GM23338 (cell line): ENCODE data around the gene SVIL. TPM values are rescaled to one million over a fixed set of nuclear protein-coding genes. Genes with fewer than 3 reads are reported as not detected.

ENCODE experiments used
- EZH2 ChIP-seq: fragments of 200-600 bp; sonication (generic); IDR thresholded peaks from one replicate; pipeline ENCODE4 v1.8.0; 2017; ENCODE audit warnings: antibody characterized with exemption, mild to moderate bottlenecking, low read depth; ENCODE audit not compliant: unreplicated experiment
- EZH2phosphoT487 ChIP-seq: fragments of 200-600 bp; sonication (generic); IDR thresholded peaks from one replicate; pipeline ENCODE4 v1.8.1; 2018; ENCODE audit warnings: antibody characterized with exemption; ENCODE audit not compliant: unreplicated experiment
- JUNB ChIP-seq: IDR thresholded peaks from one replicate; pipeline ENCODE4 v1.6.1; 2016; ENCODE audit warnings: antibody characterized with exemption; ENCODE audit not compliant: unreplicated experiment
- STAT1 ChIP-seq: IDR thresholded peaks from one replicate; pipeline ENCODE4 v1.6.1; 2016; ENCODE audit warnings: antibody characterized with exemption; ENCODE audit not compliant: unreplicated experiment
- ZNF331 ChIP-seq: fragments of 250-450 bp; sonication (Bioruptor Pico); IDR thresholded peaks from 2 replicates; pipeline ENCODE4 v1.5.0; 2020; ENCODE audit warnings: low read depth, mild to moderate bottlenecking, moderate library complexity
- polyA plus RNA-seq: library from polyadenylated mRNA; unstranded; fragments of >200 nt; fragmentation: Nextera tagmentation; extraction: Ambion mirVana; gene quantifications from 2 replicates; pipeline ENCODE4 v1.2.1, GENCODE V29; 2016
- total RNA-seq: library from RNA; depleted of rRNA; stranded (reverse); fragments of >200 nt; shearing (Covaris generic); gene quantifications from 2 replicates; pipeline ENCODE4 v1.2.3, GENCODE V29; 2014
- TF ChIP-seq, protein P1 (sequence below): fragments of 250-450 bp; sonication (Bioruptor Pico); IDR thresholded peaks from 2 replicates; pipeline ENCODE4 v1.5.0; 2020; ENCODE audit warnings: mild to moderate bottlenecking, moderate library complexity
- TF ChIP-seq, protein P2 (sequence below), 2 experiments: fragments of 200-600 bp in 1 of 2; sonication (generic) in 1 of 2; conservative IDR thresholded peaks; 2 replicates each; pipeline versions ENCODE4 v1.5.1 to v1.6.1; 2016 to 2017; ENCODE audit warnings: antibody characterized with exemption in 2 of 2, low read depth in 2 of 2, mild to moderate bottlenecking in 2 of 2, moderate library complexity in 1 of 2
- TF ChIP-seq, protein P3 (sequence below): IDR thresholded peaks from one replicate; pipeline ENCODE4 v1.6.1; 2018; ENCODE audit warnings: antibody characterized with exemption; ENCODE audit not compliant: unreplicated experiment

The SVIL gene
- total and polyA plus RNA-seq, 2 experiments from 2014 or later, result 8.8 to 34.9 TPM

- TF ChIP-seq, protein P1, sequence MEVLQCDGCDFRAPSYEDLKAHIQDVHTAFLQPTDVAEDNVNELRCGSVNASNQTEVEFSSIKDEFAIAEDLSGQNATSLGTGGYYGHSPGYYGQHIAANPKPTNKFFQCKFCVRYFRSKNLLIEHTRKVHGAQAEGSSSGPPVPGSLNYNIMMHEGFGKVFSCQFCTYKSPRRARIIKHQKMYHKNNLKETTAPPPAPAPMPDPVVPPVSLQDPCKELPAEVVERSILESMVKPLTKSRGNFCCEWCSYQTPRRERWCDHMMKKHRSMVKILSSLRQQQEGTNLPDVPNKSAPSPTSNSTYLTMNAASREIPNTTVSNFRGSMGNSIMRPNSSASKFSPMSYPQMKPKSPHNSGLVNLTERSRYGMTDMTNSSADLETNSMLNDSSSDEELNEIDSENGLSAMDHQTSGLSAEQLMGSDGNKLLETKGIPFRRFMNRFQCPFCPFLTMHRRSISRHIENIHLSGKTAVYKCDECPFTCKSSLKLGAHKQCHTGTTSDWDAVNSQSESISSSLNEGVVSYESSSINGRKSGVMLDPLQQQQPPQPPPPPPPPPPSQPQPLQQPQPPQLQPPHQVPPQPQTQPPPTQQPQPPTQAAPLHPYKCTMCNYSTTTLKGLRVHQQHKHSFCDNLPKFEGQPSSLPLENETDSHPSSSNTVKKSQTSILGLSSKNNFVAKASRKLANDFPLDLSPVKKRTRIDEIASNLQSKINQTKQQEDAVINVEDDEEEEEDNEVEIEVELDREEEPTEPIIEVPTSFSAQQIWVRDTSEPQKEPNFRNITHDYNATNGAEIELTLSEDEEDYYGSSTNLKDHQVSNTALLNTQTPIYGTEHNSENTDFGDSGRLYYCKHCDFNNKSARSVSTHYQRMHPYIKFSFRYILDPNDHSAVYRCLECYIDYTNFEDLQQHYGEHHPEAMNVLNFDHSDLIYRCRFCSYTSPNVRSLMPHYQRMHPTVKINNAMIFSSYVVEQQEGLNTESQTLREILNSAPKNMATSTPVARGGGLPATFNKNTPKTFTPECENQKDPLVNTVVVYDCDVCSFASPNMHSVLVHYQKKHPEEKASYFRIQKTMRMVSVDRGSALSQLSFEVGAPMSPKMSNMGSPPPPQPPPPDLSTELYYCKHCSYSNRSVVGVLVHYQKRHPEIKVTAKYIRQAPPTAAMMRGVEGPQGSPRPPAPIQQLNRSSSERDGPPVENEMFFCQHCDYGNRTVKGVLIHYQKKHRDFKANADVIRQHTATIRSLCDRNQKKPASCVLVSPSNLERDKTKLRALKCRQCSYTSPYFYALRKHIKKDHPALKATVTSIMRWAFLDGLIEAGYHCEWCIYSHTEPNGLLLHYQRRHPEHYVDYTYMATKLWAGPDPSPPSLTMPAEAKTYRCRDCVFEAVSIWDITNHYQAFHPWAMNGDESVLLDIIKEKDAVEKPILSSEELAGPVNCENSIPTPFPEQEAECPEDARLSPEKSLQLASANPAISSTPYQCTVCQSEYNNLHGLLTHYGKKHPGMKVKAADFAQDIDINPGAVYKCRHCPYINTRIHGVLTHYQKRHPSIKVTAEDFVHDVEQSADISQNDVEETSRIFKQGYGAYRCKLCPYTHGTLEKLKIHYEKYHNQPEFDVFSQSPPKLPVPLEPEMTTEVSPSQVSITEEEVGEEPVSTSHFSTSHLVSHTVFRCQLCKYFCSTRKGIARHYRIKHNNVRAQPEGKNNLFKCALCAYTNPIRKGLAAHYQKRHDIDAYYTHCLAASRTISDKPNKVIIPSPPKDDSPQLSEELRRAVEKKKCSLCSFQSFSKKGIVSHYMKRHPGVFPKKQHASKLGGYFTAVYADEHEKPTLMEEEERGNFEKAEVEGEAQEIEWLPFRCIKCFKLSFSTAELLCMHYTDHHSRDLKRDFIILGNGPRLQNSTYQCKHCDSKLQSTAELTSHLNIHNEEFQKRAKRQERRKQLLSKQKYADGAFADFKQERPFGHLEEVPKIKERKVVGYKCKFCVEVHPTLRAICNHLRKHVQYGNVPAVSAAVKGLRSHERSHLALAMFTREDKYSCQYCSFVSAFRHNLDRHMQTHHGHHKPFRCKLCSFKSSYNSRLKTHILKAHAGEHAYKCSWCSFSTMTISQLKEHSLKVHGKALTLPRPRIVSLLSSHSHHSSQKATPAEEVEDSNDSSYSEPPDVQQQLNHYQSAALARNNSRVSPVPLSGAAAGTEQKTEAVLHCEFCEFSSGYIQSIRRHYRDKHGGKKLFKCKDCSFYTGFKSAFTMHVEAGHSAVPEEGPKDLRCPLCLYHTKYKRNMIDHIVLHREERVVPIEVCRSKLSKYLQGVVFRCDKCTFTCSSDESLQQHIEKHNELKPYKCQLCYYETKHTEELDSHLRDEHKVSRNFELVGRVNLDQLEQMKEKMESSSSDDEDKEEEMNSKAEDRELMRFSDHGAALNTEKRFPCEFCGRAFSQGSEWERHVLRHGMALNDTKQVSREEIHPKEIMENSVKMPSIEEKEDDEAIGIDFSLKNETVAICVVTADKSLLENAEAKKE (CRISPR knock-in tag), result no peak
- TF ChIP-seq STAT1 (no peak), ZNF331 (CRISPR knock-in tag) (no peak), EZH2 (no peak), EZH2phosphoT487 (no peak), JUNB (no peak)
- TF ChIP-seq, protein P2, sequence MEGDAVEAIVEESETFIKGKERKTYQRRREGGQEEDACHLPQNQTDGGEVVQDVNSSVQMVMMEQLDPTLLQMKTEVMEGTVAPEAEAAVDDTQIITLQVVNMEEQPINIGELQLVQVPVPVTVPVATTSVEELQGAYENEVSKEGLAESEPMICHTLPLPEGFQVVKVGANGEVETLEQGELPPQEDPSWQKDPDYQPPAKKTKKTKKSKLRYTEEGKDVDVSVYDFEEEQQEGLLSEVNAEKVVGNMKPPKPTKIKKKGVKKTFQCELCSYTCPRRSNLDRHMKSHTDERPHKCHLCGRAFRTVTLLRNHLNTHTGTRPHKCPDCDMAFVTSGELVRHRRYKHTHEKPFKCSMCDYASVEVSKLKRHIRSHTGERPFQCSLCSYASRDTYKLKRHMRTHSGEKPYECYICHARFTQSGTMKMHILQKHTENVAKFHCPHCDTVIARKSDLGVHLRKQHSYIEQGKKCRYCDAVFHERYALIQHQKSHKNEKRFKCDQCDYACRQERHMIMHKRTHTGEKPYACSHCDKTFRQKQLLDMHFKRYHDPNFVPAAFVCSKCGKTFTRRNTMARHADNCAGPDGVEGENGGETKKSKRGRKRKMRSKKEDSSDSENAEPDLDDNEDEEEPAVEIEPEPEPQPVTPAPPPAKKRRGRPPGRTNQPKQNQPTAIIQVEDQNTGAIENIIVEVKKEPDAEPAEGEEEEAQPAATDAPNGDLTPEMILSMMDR (conservative IDR thresholded peaks at IDR 0.05; ENCODE audit: low read depth in 2 of 2), result no peak
- TF ChIP-seq, protein P3, sequence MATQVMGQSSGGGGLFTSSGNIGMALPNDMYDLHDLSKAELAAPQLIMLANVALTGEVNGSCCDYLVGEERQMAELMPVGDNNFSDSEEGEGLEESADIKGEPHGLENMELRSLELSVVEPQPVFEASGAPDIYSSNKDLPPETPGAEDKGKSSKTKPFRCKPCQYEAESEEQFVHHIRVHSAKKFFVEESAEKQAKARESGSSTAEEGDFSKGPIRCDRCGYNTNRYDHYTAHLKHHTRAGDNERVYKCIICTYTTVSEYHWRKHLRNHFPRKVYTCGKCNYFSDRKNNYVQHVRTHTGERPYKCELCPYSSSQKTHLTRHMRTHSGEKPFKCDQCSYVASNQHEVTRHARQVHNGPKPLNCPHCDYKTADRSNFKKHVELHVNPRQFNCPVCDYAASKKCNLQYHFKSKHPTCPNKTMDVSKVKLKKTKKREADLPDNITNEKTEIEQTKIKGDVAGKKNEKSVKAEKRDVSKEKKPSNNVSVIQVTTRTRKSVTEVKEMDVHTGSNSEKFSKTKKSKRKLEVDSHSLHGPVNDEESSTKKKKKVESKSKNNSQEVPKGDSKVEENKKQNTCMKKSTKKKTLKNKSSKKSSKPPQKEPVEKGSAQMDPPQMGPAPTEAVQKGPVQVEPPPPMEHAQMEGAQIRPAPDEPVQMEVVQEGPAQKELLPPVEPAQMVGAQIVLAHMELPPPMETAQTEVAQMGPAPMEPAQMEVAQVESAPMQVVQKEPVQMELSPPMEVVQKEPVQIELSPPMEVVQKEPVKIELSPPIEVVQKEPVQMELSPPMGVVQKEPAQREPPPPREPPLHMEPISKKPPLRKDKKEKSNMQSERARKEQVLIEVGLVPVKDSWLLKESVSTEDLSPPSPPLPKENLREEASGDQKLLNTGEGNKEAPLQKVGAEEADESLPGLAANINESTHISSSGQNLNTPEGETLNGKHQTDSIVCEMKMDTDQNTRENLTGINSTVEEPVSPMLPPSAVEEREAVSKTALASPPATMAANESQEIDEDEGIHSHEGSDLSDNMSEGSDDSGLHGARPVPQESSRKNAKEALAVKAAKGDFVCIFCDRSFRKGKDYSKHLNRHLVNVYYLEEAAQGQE, result no peak
Observed at GRCh38 chr10:29471544-29471859, 163.3 kb downstream of the SVIL start (continued).
